GM12891 (cell line): Measurements from ENCODE around the gene MCTP2.

Source experiments
- POLR2A ChIP-seq: IDR thresholded peaks from 2 replicates; pipeline ENCODE4 v1.6.1; 2011; ENCODE audit warnings: low read depth, low read length, control low read depth
- POLR2AphosphoS5 ChIP-seq: IDR thresholded peaks from 2 replicates; pipeline ENCODE4 v1.6.1; 2011; ENCODE audit warnings: low read depth, low read length, control low read depth
- POU2F2 ChIP-seq: IDR thresholded peaks from 2 replicates; pipeline ENCODE4 v1.6.1; 2011; ENCODE audit warnings: low read depth, mild to moderate bottlenecking, control low read depth, low read length, moderate library complexity
- SPI1 ChIP-seq: IDR thresholded peaks from 2 replicates; pipeline ENCODE4 v1.6.1; 2011; ENCODE audit warnings: low read depth, low read length, control low read depth
- TAF1 ChIP-seq: IDR thresholded peaks from 2 replicates; pipeline ENCODE4 v1.6.1; 2011; ENCODE audit warnings: low read depth, low read length, control low read depth

DNA sequence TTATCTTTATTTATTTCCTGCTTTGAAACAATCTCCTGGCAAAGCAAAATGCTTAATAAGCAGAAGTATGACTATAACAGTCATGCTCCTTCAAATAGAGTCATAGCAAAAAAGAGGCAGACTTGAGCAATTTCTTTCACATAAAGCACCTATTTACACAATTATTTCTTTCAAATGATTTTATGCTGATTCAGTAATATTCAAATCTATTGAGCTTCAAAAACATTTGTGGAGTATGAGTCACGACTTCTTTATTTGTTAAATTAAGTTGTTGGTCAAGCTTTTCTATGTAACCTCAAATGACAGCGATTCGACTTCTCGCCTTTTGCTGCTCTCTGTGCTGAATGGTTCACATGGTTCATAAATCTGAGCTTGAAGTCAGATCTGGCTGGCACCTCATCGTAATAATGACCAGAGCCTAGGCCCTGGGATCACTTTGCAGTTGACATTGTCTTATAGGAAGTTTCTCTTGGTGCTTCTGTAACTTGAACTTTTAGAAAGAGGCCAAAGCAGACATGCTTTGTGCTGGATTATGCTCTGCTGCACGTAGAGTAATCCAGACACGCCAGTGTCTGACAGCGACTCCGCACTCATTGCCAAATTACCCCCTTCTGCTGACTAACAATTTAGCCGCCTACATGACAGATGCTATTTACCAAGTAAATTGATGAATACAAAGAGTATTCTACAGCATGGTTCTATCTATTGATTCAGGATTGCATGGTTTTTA lies 139.0 kb downstream of the MCTP2 start:
- TF ChIP-seq TAF1 (no peak), POLR2A (no peak), SPI1 (no peak), POLR2AphosphoS5 (no peak), POU2F2 (no peak)
